GM23338 (cell line): Measurements from ENCODE around the gene SHB. TPM values are rescaled to one million over a fixed set of nuclear protein-coding genes. Genes with fewer than 3 reads are reported as not detected.

Experiments
- ATAC-seq: fragments of 200-7000 bp; cut with Tn5 transposase; 3 replicates; pipeline ENCODE4 v1.9.1; 2020
- DNase-seq: peaks from one replicate; pipeline ENCODE4 v3.0.0-alpha.2; 2015; ENCODE audit warnings: low spot score
- H2AFZ ChIP-seq: fragments of 200-600 bp; sonication (generic); 2 replicates; pipeline ENCODE4 v1.8.0; 2016; ENCODE audit warnings: antibody characterized with exemption, mild to moderate bottlenecking, moderate library complexity
- H3F3A ChIP-seq: fragments of 200-600 bp; sonication (generic); replicated peaks from 2 replicates; pipeline ENCODE4 v1.8.0; 2017; ENCODE audit warnings: antibody characterized with exemption, mixed run types, low read depth
- H3K27ac ChIP-seq: fragments of 200-600 bp; sonication (generic); 2 replicates; pipeline ENCODE4 v1.6.1; 2016; ENCODE audit warnings: low read depth
- H3K27me3 ChIP-seq: fragments of 200-600 bp; sonication (generic); 2 replicates; pipeline ENCODE4 v1.8.0; 2016; ENCODE audit warnings: mild to moderate bottlenecking, mixed run types, moderate library complexity; ENCODE audit not compliant: insufficient read depth
- H3K36me3 ChIP-seq: fragments of 200-600 bp; sonication (generic); 2 replicates; pipeline ENCODE4 v1.8.0; 2016; ENCODE audit warnings: mild to moderate bottlenecking; ENCODE audit not compliant: insufficient read depth
- H3K4me1 ChIP-seq: fragments of 200-600 bp; sonication (generic); 2 replicates; pipeline ENCODE4 v1.8.0; 2016; ENCODE audit warnings: mild to moderate bottlenecking, moderate library complexity; ENCODE audit not compliant: insufficient read depth
- H3K4me2 ChIP-seq: fragments of 200-600 bp; sonication (generic); 2 replicates; pipeline ENCODE4 v1.7.1; 2017; ENCODE audit warnings: mixed run types
- H3K4me3 ChIP-seq: fragments of 200-600 bp; sonication (generic); 2 replicates; pipeline ENCODE4 v1.6.1; 2016; ENCODE audit warnings: mixed run types
- H3K79me2 ChIP-seq: fragments of 200-600 bp; sonication (generic); replicated peaks from 2 replicates; pipeline ENCODE4 v1.8.0; 2017; ENCODE audit warnings: mild to moderate bottlenecking; ENCODE audit not compliant: insufficient read depth
- H3K9me2 ChIP-seq: fragments of 200-600 bp; sonication (generic); 2 replicates; pipeline ENCODE4 v1.8.0; 2017; ENCODE audit not compliant: insufficient read depth
- H4K20me1 ChIP-seq: fragments of 200-600 bp; sonication (generic); replicated peaks from 2 replicates; pipeline ENCODE4 v1.8.0; 2017; ENCODE audit warnings: mild to moderate bottlenecking; ENCODE audit not compliant: insufficient read depth
- H3K27ac Mint-ChIP-seq: 2 replicates; pipeline ENCODE4 v1.8.0; 2020; ENCODE audit warnings: inconsistent platforms, mild to moderate bottlenecking, moderate library complexity, mixed read lengths
- H3K27me3 Mint-ChIP-seq: 3 replicates; pipeline ENCODE4 v1.8.0; 2022; ENCODE audit warnings: low read depth, mild to moderate bottlenecking, moderate library complexity, mixed read lengths, inconsistent platforms; ENCODE audit not compliant: insufficient read depth, poor library complexity
- H3K36me3 Mint-ChIP-seq: 3 replicates; pipeline ENCODE4 v1.8.0; 2021; ENCODE audit warnings: low read depth, mild to moderate bottlenecking, inconsistent platforms, moderate library complexity, mixed read lengths
- H3K4me1 Mint-ChIP-seq: 3 replicates; pipeline ENCODE4 v1.8.0; 2020; ENCODE audit warnings: mild to moderate bottlenecking, inconsistent platforms, mixed read lengths
- H3K4me3 Mint-ChIP-seq: 3 replicates; pipeline ENCODE4 v1.8.0; 2021; ENCODE audit warnings: moderate library complexity, mild to moderate bottlenecking, inconsistent platforms, mixed read lengths
- H3K9me3 Mint-ChIP-seq: 3 replicates; pipeline ENCODE4 v1.8.0; 2020; ENCODE audit warnings: moderate library complexity, mild to moderate bottlenecking, inconsistent platforms, mixed read lengths
- CREB1 ChIP-seq: fragments of 250-450 bp; sonication (Bioruptor Pico); IDR thresholded peaks from 2 replicates; pipeline ENCODE4 v1.5.0; 2020; ENCODE audit warnings: low read depth, mild to moderate bottlenecking, moderate library complexity
- EZH2 ChIP-seq: fragments of 200-600 bp; sonication (generic); IDR thresholded peaks from one replicate; pipeline ENCODE4 v1.8.0; 2017; ENCODE audit warnings: antibody characterized with exemption, mild to moderate bottlenecking, low read depth; ENCODE audit not compliant: unreplicated experiment
- EZH2phosphoT487 ChIP-seq: fragments of 200-600 bp; sonication (generic); IDR thresholded peaks from one replicate; pipeline ENCODE4 v1.8.1; 2018; ENCODE audit warnings: antibody characterized with exemption; ENCODE audit not compliant: unreplicated experiment
- JUNB ChIP-seq: IDR thresholded peaks from one replicate; pipeline ENCODE4 v1.6.1; 2016; ENCODE audit warnings: antibody characterized with exemption; ENCODE audit not compliant: unreplicated experiment
- POLR2AphosphoS5 ChIP-seq: IDR thresholded peaks from 2 replicates; pipeline ENCODE4 v1.6.1; 2016; ENCODE audit warnings: antibody characterized with exemption, low read depth
- STAT1 ChIP-seq: IDR thresholded peaks from one replicate; pipeline ENCODE4 v1.6.1; 2016; ENCODE audit warnings: antibody characterized with exemption; ENCODE audit not compliant: unreplicated experiment
- ZNF114 ChIP-seq: fragments of 250-450 bp; sonication (Bioruptor Pico); IDR thresholded peaks from 2 replicates; pipeline ENCODE4 v1.5.0; 2020; ENCODE audit warnings: mild to moderate bottlenecking, moderate library complexity
- ZNF331 ChIP-seq: fragments of 250-450 bp; sonication (Bioruptor Pico); IDR thresholded peaks from 2 replicates; pipeline ENCODE4 v1.5.0; 2020; ENCODE audit warnings: low read depth, mild to moderate bottlenecking, moderate library complexity
- polyA plus RNA-seq: library from polyadenylated mRNA; unstranded; fragments of >200 nt; fragmentation: Nextera tagmentation; extraction: Ambion mirVana; gene quantifications from 2 replicates; pipeline ENCODE4 v1.2.1, GENCODE V29; 2016
- total RNA-seq: library from RNA; depleted of rRNA; stranded (reverse); fragments of >200 nt; shearing (Covaris generic); gene quantifications from 2 replicates; pipeline ENCODE4 v1.2.3, GENCODE V29; 2014
- TF ChIP-seq, protein P1 (sequence below): fragments of 250-450 bp; sonication (Bioruptor Pico); IDR thresholded peaks from 2 replicates; pipeline ENCODE4 v1.5.0; 2020; ENCODE audit warnings: mild to moderate bottlenecking, moderate library complexity
- TF ChIP-seq, protein P2 (sequence below): IDR thresholded peaks from 2 replicates; pipeline ENCODE4 v1.6.1; 2016; ENCODE audit warnings: antibody characterized with exemption
- TF ChIP-seq, protein P3 (sequence below), 2 experiments: fragments of 200-600 bp in 1 of 2; sonication (generic) in 1 of 2; conservative IDR thresholded peaks; 2 replicates each; pipeline versions ENCODE4 v1.5.1 to v1.6.1; 2016 to 2017; ENCODE audit warnings: antibody characterized with exemption in 2 of 2, low read depth in 2 of 2, mild to moderate bottlenecking in 2 of 2, moderate library complexity in 1 of 2
- TF ChIP-seq, protein P4 (sequence below): IDR thresholded peaks from one replicate; pipeline ENCODE4 v1.6.1; 2018; ENCODE audit warnings: antibody characterized with exemption; ENCODE audit not compliant: unreplicated experiment

SHB gene
- total and polyA plus RNA-seq, 2 experiments from 2014 or later = 1.5 to 14.0 TPM

DNA sequence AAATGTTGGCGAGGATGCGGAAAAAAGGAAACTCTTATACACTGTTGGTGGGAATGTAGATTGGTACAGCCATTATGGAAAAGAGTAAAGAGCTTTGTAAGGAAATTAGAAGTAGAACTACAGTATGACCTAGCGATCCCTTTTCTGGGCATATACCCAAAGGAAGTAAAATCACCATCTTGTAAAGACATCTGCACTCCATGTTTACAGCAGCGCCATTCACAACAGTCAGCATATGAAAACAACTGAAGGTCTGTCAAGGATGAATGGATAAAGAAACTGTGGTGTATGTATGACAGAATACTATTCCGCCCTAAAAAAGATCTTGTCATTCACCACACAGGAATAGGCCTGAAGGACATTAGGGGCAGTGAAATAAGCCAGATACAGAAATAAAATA is 137.4 kb downstream of the SHB start (continued):
- TF ChIP-seq, protein P1, sequence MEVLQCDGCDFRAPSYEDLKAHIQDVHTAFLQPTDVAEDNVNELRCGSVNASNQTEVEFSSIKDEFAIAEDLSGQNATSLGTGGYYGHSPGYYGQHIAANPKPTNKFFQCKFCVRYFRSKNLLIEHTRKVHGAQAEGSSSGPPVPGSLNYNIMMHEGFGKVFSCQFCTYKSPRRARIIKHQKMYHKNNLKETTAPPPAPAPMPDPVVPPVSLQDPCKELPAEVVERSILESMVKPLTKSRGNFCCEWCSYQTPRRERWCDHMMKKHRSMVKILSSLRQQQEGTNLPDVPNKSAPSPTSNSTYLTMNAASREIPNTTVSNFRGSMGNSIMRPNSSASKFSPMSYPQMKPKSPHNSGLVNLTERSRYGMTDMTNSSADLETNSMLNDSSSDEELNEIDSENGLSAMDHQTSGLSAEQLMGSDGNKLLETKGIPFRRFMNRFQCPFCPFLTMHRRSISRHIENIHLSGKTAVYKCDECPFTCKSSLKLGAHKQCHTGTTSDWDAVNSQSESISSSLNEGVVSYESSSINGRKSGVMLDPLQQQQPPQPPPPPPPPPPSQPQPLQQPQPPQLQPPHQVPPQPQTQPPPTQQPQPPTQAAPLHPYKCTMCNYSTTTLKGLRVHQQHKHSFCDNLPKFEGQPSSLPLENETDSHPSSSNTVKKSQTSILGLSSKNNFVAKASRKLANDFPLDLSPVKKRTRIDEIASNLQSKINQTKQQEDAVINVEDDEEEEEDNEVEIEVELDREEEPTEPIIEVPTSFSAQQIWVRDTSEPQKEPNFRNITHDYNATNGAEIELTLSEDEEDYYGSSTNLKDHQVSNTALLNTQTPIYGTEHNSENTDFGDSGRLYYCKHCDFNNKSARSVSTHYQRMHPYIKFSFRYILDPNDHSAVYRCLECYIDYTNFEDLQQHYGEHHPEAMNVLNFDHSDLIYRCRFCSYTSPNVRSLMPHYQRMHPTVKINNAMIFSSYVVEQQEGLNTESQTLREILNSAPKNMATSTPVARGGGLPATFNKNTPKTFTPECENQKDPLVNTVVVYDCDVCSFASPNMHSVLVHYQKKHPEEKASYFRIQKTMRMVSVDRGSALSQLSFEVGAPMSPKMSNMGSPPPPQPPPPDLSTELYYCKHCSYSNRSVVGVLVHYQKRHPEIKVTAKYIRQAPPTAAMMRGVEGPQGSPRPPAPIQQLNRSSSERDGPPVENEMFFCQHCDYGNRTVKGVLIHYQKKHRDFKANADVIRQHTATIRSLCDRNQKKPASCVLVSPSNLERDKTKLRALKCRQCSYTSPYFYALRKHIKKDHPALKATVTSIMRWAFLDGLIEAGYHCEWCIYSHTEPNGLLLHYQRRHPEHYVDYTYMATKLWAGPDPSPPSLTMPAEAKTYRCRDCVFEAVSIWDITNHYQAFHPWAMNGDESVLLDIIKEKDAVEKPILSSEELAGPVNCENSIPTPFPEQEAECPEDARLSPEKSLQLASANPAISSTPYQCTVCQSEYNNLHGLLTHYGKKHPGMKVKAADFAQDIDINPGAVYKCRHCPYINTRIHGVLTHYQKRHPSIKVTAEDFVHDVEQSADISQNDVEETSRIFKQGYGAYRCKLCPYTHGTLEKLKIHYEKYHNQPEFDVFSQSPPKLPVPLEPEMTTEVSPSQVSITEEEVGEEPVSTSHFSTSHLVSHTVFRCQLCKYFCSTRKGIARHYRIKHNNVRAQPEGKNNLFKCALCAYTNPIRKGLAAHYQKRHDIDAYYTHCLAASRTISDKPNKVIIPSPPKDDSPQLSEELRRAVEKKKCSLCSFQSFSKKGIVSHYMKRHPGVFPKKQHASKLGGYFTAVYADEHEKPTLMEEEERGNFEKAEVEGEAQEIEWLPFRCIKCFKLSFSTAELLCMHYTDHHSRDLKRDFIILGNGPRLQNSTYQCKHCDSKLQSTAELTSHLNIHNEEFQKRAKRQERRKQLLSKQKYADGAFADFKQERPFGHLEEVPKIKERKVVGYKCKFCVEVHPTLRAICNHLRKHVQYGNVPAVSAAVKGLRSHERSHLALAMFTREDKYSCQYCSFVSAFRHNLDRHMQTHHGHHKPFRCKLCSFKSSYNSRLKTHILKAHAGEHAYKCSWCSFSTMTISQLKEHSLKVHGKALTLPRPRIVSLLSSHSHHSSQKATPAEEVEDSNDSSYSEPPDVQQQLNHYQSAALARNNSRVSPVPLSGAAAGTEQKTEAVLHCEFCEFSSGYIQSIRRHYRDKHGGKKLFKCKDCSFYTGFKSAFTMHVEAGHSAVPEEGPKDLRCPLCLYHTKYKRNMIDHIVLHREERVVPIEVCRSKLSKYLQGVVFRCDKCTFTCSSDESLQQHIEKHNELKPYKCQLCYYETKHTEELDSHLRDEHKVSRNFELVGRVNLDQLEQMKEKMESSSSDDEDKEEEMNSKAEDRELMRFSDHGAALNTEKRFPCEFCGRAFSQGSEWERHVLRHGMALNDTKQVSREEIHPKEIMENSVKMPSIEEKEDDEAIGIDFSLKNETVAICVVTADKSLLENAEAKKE = no peak
- TF ChIP-seq EZH2phosphoT487 (no peak), EZH2 (no peak), JUNB (no peak), STAT1 (no peak)
- TF ChIP-seq, protein P2, sequence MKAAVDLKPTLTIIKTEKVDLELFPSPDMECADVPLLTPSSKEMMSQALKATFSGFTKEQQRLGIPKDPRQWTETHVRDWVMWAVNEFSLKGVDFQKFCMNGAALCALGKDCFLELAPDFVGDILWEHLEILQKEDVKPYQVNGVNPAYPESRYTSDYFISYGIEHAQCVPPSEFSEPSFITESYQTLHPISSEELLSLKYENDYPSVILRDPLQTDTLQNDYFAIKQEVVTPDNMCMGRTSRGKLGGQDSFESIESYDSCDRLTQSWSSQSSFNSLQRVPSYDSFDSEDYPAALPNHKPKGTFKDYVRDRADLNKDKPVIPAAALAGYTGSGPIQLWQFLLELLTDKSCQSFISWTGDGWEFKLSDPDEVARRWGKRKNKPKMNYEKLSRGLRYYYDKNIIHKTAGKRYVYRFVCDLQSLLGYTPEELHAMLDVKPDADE = no peak

DNA sequence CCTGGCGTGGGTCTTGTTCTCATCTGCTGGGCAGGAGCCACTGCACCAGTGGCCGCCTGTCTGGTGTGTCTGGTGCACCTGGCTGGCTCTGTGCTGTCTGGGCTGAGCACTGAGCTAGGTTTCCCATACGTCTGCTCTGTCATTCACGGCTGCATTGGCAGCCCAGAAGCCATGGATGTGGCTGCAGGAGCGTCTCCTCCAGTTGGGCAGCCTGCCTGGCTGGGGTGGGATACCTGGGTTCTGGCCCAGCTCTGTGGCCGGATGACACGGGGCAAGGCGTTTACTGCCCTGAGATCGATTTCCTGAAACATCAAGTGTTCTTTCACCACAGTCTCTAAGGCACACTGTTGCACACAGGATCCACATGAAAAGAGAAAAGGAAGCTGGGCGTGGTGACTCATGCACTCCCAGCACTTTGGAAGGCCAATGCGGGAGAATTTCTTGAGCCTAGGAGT is 139.6 kb downstream of the SHB start:
- H3K4me1 Mint-ChIP-seq = peaks cover 16% of the 10 kb centered on the region
- ATAC-seq = no peak
- no peak overlapping the region for H3K4me2 ChIP-seq
- TF ChIP-seq JUNB (no peak), STAT1 (no peak), ZNF331 (no peak), ZNF114 (CRISPR knock-in tag) (no peak), CREB1 (CRISPR knock-in tag) (no peak), POLR2AphosphoS5 (no peak)
- TF ChIP-seq, protein P3, sequence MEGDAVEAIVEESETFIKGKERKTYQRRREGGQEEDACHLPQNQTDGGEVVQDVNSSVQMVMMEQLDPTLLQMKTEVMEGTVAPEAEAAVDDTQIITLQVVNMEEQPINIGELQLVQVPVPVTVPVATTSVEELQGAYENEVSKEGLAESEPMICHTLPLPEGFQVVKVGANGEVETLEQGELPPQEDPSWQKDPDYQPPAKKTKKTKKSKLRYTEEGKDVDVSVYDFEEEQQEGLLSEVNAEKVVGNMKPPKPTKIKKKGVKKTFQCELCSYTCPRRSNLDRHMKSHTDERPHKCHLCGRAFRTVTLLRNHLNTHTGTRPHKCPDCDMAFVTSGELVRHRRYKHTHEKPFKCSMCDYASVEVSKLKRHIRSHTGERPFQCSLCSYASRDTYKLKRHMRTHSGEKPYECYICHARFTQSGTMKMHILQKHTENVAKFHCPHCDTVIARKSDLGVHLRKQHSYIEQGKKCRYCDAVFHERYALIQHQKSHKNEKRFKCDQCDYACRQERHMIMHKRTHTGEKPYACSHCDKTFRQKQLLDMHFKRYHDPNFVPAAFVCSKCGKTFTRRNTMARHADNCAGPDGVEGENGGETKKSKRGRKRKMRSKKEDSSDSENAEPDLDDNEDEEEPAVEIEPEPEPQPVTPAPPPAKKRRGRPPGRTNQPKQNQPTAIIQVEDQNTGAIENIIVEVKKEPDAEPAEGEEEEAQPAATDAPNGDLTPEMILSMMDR (conservative IDR thresholded peaks at IDR 0.05; ENCODE audit: low read depth in 2 of 2) = no peak
- TF ChIP-seq, protein P2 = no peak
- TF ChIP-seq, protein P4, sequence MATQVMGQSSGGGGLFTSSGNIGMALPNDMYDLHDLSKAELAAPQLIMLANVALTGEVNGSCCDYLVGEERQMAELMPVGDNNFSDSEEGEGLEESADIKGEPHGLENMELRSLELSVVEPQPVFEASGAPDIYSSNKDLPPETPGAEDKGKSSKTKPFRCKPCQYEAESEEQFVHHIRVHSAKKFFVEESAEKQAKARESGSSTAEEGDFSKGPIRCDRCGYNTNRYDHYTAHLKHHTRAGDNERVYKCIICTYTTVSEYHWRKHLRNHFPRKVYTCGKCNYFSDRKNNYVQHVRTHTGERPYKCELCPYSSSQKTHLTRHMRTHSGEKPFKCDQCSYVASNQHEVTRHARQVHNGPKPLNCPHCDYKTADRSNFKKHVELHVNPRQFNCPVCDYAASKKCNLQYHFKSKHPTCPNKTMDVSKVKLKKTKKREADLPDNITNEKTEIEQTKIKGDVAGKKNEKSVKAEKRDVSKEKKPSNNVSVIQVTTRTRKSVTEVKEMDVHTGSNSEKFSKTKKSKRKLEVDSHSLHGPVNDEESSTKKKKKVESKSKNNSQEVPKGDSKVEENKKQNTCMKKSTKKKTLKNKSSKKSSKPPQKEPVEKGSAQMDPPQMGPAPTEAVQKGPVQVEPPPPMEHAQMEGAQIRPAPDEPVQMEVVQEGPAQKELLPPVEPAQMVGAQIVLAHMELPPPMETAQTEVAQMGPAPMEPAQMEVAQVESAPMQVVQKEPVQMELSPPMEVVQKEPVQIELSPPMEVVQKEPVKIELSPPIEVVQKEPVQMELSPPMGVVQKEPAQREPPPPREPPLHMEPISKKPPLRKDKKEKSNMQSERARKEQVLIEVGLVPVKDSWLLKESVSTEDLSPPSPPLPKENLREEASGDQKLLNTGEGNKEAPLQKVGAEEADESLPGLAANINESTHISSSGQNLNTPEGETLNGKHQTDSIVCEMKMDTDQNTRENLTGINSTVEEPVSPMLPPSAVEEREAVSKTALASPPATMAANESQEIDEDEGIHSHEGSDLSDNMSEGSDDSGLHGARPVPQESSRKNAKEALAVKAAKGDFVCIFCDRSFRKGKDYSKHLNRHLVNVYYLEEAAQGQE = no peak

More for the DNA sequence above, 139.6 kb downstream of the SHB start:
- H3K36me3 Mint-ChIP-seq = no peaks in the 10 kb centered on the region
- H3K4me3 ChIP-seq = no peak overlapping the region
- no peaks in the 10 kb centered on the region for H4K20me1 ChIP-seq
- H3K36me3 ChIP-seq = no peaks in the 10 kb centered on the region
- 0 out of 2 replicates have a peak, but pooled peaks cover 5% of the 10 kb centered on the region for H3K9me2 ChIP-seq
- no peak for DNase-seq
- H3K79me2 ChIP-seq = no peaks in the 10 kb centered on the region
- no peaks in the 10 kb centered on the region for H3F3A ChIP-seq
- H3K27ac ChIP-seq = no peak overlapping the region
- H2AFZ ChIP-seq = no peak overlapping the region
- peaks cover 8% of the 10 kb centered on the region for H3K27me3 Mint-ChIP-seq
- no peaks in the 10 kb centered on the region for H3K4me1 ChIP-seq
- H3K9me3 Mint-ChIP-seq = no peaks in the 10 kb centered on the region; the same call in 2 of the 3 replicates
- H3K4me3 Mint-ChIP-seq = no peak overlapping the region
- no peaks in the 10 kb centered on the region for H3K27me3 ChIP-seq
- peak overlapping the region; percentile 56; the same call in 1 of the 2 replicates for H3K27ac Mint-ChIP-seq
